Left ventricle myocardium superior (tissue), 1 donor: ENCODE results near the gene SPDEF. TPM values are rescaled to one million over a fixed set of nuclear protein-coding genes. Genes with fewer than 3 reads are reported as not detected.

Experiments
- ATAC-seq: fragments of 200-7000 bp; cut with Tn5 transposase; one replicate; pipeline ENCODE4 v1.9.1; 2020; ENCODE audit warnings: mild to moderate bottlenecking, moderate library complexity
- DNase-seq: peaks from one replicate; pipeline ENCODE4 v3.0.0-alpha.2; 2020
- intact Hi-C: fragments of 100-400 bp; cut with micrococcal nuclease; formaldehyde crosslinking; loops from one replicate; pipeline ENCODE4 v1.11.0; 2022
- total RNA-seq: library from RNA; stranded (reverse); fragmentation: NEBNext Ultra II Directional; extraction: Animal tissue kit (Norgen Biotek cat#: 25700); gene quantifications from one replicate; pipeline ENCODE4 v1.2.1, GENCODE V29; 2021
- donor health status: DM: no; HTN: yes; CAD: no; lungs with severe emphysema.

Gene SPDEF
- total RNA-seq, 1 donor from 2014 or later = not detected

GRCh38 chr6:34506718-34507117, 49.4 kb downstream of the SPDEF start:
- ATAC-seq (no peak), DNase-seq (no peak)
- intact Hi-C loops = no loop called here

GRCh38 chr6:34497411-34497810, 58.7 kb downstream of the SPDEF start:
- DNase-seq (no peak), ATAC-seq (no peak)
- intact Hi-C loops = no loop called here

GRCh38 chr6:34496103-34496685, 59.9 kb downstream of the SPDEF start:
- ATAC-seq (no peak), DNase-seq (no peak)
- intact Hi-C loops = no loop called here

- DNase-seq (no peak), ATAC-seq (no peak)
- intact Hi-C loops = no loop called here
Observed at GRCh38 chr6:34494973-34495372, 61.2 kb downstream of the SPDEF start.

- ATAC-seq = no peak
- DNase-seq = no peak
- intact Hi-C loops = no loop called here
Observed at GRCh38 chr6:34493344-34493743, 62.8 kb downstream of the SPDEF start.

- peak; percentile 19 for ATAC-seq
- intact Hi-C loops = no loop called here
- DNase-seq = no peak
Observed at GRCh38 chr6:34491091-34491430, 65.1 kb downstream of the SPDEF start.

- ATAC-seq = no peak
- DNase-seq = no peak
- intact Hi-C loops = no loop called here
Observed at GRCh38 chr6:34490390-34491090, 65.6 kb downstream of the SPDEF start.

GRCh38 chr6:34489207-34489805, 66.8 kb downstream of the SPDEF start:
- ATAC-seq = no peak
- intact Hi-C loops = no loop called here
- DNase-seq = no peak

Other genes with a start within 250 kb of the SPDEF start
- 59.3 TPM for gene NUDT3, start 163.7 kb downstream of the SPDEF start, total RNA-seq
- gene RPS10, start 130.3 kb downstream of the SPDEF start, total RNA-seq = 604 TPM
- 13.6 TPM for gene PACSIN1, start 90.3 kb downstream of the SPDEF start, total RNA-seq
- gene ILRUN, start 140.4 kb upstream of the SPDEF start, total RNA-seq = 148 TPM
- gene SNRPC, start 201.2 kb upstream of the SPDEF start, total RNA-seq = 173 TPM
- gene BLTP3A, start 235.8 kb upstream of the SPDEF start, total RNA-seq = 19.6 TPM